ENCODE results near the gene ARHGEF17.

GRCh38 chr11:73274722-73275380 lies 33.2 kb upstream of the ARHGEF17 start:
- TF ChIP-seq, protein P1, sequence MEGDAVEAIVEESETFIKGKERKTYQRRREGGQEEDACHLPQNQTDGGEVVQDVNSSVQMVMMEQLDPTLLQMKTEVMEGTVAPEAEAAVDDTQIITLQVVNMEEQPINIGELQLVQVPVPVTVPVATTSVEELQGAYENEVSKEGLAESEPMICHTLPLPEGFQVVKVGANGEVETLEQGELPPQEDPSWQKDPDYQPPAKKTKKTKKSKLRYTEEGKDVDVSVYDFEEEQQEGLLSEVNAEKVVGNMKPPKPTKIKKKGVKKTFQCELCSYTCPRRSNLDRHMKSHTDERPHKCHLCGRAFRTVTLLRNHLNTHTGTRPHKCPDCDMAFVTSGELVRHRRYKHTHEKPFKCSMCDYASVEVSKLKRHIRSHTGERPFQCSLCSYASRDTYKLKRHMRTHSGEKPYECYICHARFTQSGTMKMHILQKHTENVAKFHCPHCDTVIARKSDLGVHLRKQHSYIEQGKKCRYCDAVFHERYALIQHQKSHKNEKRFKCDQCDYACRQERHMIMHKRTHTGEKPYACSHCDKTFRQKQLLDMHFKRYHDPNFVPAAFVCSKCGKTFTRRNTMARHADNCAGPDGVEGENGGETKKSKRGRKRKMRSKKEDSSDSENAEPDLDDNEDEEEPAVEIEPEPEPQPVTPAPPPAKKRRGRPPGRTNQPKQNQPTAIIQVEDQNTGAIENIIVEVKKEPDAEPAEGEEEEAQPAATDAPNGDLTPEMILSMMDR (IDR thresholded peaks at IDR 0.05): no peak
- TF ChIP-seq POLR2A (IDR thresholded peaks at IDR 0.05) (no peak), POLR2AphosphoS5 (IDR thresholded peaks at IDR 0.05) (no peak), EP300 (IDR thresholded peaks at IDR 0.05) (no peak)

Data from stomach (tissue), 4 donors.